Fibroblast of peridontal ligament (primary cell): Measurements from ENCODE around the gene CTU2.

Experiments
- DNase-seq: peaks from one replicate; pipeline ENCODE4 v3.0.0-alpha.2; 2010; ENCODE audit errors: extremely low read depth

The CTU2 gene

DNA sequence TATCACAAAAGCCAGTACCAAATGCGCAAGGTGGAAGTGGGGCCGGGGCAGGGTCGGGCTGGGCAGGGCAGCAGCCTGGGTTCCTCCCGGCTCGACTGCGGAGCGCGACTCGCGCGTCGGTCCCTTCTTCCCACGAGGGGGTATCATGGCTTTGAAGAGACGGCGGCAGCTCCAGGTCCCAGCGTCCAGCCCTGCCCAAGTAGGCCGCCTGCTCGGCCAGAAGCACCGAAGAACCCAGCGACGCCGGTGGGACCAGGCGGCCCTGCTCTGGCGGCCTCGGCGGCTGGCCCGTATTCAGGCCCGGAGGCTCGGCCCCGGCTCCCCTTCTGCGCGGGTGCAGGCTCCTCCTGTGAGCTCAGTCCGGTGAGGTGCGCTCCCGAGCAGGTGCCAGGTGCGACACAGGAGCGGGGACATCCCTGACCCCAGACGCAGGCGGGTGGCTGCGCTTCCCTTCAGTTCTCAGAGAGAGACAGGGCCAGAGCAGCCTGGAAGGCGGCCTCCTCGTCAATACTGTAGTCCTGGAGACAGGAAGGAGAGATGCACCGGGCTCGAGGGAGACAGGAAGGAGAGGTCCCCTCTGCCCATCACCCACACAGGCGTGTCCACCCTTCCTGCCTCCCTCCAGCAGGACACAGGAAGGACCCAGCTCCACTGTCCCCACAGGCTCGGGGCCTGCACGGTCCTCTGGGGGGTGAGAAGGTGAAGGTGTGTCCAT, 9.0 kb upstream of the CTU2 start:
- no peak for DNase-seq

DNA sequence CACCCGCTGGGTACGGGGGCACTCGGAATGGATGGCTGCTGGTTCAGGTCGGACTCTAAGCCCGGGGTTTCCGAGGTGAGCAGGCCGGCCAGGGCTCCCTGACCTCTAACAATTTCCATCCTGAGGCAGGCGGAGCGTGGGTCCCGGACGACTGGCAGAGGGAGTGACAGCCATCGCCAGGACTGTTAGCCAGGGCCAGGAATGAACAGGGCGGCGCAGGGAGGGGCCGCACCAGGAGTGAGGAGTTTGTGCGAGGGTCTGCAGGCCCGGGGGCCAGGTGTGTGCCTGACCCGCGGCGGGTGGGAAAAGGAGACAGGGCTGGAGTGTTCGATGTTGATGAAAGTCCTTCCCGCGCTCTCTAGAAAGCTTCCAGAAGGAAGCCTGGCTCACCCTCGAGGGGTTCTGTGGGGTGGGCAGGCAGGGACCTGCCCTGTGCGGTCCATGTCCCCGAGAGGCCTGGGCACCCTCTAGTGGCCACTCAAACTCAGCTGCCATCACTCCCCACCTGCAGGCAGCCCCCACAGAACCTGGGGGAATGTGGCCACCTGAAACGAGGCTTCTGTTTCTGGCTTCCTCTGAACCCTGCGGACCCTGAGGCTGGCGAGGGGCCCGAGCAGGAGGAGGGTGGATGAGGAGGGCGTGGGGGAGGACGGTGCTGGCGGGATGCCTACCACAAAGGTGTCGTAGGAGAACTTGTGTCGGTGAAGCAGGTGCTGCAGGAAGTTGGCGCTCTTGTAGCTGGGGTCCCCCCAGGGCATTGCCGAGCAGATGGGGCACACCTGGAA, 8.3 kb upstream of the CTU2 start:
- DNase-seq: no peak

DNA sequence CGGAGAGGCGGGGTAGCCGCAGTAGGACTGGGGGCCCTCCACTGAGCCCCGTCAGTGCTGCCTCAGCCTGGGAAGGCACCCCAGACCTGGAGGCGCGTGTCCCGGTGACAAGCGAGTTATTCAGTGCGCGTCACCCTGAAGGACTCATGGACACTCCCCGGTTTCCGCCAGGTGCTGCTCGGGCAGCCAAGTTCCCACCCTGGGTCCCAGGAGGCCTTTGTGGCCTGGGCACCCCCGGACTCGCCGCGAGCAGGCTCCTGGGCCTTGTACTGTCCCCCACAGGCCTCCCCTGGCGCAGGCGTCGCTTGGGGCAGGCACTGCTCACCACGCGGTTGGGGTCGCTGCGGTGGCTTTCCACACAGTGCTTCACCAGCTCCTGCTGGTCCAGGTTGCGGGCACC, 7.7 kb upstream of the CTU2 start:
- no peak for DNase-seq

DNA sequence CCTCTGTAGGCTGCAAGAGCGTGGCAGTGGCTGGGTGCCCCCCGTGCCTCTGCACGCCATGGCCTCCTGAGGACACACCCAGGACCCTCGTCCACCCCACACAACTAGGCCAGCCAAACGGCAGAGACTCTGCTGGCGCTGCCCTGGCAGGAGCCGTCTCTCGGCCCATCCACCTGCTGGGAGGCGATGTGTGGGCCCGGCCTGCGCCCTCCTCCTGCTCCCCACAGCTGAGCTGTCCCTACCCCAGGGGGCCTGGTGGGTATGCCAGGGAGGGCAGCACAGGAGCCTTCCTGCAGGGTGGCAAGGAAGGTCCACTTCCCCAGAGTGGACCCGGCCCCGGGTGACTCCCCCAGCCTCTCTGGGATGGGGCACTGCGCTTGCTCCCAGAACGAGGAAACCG, 7.1 kb upstream of the CTU2 start:
- DNase-seq: no peak

DNA sequence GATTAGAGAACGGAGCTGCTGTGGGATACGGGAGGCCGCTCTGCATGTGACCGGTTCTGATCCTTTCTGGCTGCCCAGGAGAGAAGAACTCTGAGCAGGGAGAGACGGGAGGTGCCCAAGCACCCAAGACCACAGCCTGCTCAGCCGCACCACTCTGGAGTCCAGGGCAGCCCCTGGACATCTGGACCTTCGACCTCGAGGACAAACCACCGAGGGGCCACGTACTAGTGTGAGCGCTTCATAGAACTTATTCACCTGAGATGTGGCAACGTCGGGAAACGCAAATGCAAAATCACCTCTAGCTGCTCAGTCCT, 6.0 kb upstream of the CTU2 start:
- DNase-seq: no peak

DNA sequence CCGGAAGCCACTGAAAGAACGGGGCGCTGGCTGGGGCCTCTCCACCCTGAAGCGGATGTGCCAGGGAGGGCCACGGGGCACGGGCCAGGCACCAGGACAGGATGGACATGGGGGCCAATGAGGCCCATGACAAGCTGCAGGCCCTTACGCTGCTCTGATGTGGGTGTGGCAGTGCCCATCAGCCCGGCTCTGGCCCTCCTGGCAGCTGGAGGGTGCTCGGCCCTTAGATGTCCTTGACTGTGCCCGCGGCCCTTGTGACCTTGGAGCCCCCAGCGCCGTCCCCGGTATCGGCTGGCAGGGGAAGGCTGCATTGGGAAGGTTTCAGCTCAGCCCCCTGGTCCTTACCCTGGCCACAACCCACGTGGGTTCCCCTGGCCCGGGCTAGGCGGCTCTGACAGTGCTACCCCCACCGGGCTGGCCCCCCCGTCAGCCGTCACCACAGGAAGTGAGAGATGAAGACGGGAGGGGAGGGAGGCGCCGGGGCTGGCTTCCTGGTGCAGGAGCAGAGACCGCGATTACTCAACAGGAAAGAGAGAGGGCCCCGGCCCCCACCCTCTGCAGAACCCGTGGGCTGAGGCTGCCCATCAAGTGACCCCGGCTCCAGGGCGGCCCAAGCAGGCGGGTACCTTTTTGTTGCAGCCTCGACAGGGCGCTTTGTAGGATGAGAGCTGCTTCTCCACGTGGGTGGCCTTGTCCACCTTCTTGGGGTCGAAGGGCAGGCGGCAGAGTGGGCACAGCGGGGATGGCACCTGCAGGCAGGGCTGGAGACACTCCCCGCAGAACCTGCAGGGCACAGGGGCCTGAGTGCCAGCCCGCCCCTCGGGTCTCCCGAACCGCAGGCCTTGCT, 5.4 kb upstream of the CTU2 start:
- DNase-seq: peak; percentile 43

DNA sequence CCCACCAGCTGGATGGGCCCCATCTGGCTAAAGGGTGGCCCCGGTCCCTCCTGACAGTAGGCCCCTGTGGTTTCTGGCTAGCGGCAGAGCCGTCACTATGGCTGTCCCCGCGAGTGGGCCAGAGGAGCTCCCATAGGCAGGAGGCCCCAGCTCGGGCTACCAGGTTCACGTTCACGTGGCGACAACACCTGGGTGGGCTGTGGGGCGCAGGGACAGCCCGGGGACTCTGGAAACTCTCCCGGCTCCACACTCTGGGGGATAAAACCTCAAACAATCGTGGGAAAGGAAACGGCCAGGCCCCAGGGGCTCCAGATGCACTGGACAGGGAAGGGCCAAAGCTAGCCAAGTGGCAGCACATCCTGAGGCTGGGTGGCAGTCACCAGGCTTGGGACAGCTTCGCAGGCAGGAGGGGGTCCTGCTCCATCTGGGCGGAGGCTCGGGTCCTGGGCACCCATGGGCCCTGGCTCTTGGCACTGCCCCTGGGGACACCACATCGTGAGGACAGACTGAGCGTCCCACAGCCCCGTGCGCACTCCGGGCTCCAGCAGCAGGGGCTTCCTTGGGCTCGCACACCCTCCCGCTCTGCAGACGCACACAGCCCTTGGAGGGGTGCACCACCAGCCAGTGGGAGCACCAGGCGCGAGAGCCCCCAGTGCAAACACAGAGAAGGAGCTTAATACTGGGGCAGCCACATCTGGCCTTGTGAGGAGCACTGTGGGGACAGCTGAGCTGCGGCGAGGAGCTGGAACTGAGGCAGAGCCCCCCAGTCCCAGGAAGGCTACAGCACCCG, 4.5 kb upstream of the CTU2 start:
- DNase-seq: no peak

DNA sequence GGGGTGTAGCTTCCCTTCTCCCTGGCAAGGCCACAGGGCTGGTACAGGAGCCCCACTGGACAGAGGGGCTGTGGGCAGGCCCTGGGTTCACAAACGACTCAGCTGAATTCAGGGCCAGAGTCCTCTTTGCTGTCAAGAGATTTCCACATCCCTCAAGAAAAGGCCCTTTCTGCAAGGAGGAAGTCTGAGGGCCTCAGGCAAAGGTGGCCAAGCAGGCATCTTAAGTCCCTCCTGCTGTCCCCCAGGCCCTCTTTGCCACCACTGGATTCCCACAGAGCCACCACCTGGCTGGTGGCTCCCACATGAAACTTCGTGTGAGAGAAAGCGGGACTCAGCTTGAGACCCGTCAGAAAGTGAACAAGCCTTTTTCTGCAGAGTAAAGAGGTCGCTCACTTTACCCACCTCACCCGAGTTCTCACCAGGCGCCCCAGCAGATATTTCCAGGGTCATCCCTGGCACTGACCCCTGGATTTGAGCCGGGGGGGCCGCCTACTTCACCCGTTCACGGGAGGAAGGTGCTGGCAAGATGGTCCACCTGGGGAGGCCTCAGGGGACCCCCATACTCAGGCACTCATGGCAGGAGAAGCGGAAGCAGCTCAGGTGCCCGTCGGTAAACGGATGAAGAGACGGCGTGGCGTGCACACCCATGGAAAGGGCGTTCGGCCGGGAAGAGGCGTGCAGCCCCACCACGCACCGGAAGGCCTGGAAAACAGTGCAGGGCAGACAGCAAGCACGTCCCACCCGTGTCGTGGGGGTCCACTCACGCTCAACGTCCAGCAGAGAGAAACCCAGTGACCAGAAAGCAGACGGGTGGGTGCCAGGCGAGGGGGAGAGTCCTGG, 3.7 kb upstream of the CTU2 start:
- no peak for DNase-seq

DNA sequence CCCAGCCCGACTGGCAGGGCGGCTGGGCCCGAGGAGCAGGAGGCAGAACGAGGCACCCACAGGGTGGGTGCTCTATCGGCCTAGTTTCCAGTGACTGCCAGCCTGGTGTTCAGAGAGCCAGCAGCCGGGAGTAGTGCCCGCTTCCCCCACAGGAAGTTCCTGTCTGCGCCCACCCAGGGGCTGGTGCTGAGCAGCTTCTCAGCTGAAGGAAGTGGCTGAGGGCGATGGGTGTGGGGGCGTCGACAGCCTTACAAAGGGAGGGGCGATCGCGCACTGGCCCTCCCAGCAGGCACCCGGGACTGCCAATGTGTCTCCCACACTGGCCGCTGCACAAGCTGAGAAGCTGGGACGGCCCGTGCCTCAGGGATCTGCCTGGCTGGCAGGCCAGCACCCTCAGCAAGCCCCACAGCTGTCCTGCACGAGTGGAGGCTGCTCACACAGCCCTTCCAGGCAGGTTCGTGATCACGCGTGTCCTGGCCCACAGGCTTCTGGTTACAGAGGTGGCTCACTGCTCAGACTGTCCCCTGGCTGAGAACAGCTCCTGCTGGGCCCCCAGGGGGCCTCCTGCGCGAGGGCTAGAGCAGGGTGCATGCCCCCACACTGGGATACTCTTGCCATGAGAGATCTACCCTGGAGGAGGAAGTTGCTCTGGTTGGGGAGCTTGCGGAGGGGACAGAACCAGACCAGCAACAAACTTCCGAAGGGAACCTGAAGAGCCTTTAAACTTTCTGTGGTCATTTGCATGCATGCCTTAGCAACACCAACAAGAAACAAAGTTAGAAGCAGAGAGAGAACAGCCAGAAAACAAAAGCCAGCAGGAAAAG, 2.6 kb upstream of the CTU2 start:
- no peak for DNase-seq

DNA sequence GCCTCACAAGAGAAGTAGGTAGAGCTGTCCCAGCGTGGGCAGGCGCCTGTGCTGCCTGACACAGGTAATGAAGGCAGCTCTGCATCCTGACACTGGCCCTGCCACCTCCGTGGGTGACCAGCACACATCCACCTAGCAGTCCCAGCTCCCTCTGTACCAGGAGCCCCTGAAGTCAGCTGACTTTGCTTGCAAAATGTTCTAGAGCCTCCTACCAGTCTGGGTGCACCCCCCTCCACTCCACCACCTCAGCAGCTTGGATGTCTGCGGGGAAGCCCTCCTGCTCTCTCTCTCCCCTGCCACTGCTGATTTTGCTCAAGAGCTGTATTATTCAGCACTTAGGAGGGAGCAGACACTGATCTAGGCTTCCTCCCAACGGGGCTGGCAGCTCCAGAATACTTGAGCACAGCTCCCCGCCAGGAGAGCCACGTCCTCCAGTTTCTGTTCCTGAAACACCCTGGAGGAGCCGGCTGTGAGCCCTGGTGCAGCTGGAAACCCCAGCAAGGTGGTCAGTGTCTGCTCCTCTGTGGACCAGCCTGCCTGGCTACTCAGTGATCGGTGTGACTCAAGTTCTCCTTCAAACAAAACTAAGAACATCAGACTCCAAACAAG, 1.1 kb upstream of the CTU2 start:
- peak; percentile 35 for DNase-seq

DNA sequence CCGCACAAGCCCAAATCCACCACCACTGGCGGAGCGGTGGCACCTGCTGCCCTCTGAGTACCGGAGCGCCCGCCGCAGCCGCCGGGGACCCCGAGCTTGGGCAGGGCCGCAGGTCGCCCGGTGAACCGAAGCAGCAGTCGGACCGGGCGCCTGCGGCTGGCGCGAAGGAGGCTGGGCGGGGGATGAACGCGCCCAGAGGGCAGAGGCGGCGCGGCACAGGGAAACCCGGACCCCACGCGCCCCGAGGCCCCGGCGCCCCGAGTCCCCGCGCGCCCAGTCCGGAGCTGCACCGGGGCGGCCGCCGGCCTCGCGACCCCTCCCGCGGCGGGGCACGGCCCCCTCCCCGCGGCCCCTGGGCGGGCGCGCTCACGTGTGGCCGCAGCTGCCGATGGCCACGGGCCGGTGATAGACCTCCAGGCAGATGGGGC, 488 bp upstream of the CTU2 start:
- no peak for DNase-seq

DNA sequence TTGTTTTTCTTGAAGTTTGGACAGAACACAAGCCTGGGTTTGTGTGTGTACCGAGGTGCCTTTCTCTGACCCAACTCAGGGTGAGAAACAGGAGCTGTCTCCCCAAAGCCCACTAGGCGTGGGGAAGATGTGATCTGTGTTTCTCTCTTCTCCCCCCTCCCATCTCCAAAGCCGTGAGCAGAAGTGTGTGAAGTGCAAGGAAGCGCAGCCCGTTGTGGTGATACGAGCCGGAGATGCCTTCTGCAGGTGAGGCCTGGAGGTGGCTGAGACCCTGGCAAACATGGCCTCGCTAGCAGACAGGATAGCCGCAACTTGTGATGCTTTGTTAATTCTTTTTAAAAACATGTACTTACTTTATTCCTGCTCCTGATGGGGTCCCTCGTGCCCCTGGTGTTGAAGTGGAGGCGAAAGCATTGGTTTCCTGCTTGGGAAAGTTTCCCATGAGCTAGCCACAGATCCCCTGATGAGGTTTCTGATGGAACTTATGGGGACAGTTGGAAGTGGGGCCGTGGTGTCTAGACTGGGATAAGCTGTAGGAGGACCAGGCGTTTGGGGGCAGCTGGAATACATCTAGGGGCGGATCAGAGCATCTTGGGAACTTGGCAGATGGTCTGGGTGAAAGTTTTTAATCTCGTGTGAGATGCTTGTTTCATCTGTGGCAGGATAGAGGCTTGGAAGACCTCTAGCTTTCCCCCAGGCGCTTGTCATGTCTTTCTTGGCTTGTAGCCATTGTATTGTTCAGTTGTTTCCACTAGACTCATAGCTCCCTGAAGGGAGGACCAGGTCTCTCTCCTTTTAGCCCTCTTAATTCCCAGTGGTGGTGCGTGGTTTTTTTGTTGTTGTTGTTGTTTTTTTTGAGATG, 893 bp downstream of the CTU2 start:
- no peak for DNase-seq

DNA sequence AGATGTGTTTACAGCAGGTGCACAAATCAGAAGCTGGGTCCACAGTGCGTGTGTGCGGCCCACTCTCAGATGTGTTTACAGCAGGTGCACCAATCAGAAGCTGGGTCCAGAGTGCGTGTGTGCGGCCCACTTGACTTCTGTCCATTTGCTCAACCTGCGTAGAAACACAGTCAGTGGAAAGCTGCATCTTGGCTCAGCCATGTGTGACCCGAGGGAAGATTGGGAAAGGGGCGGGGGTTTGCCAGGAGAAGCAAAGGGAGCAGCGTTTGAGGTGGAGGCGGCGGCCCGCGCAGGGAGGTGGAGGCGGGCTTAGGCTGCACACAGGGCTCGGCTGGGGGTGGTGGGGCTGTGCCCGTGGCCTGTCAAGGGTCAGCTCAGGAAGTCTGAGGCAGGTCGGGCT, 4.3 kb downstream of the CTU2 start:
- DNase-seq: no peak

DNA sequence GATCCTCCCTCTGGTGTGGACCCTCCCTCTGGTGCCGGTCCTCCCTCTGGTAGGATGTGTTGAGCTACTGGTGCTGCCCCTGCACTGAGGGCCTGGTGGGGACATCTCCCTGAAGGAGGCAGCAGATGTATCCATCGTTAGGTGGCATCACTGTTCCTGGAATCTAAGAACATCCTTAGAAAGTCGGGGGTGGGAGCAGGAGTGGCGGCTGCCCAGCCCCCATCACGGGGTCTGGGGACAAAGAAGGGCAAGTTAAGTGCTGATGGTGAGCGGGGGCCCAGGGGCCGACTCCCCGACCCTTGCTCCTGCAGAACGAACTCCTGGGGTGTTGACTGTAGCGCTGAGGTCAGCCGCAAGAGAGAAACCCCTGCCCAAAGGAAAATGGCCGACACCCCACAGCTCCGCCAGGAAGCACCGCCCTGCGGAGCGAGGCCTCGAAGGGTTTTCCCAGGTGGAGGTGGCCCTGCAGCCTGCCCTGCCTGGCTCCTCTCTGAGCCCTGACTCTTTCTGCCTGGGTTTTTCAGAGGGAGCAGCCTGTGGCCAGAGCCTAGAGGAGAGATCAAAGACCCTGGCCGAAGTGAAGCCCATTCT, 5.5 kb downstream of the CTU2 start:
- DNase-seq: no peak

DNA sequence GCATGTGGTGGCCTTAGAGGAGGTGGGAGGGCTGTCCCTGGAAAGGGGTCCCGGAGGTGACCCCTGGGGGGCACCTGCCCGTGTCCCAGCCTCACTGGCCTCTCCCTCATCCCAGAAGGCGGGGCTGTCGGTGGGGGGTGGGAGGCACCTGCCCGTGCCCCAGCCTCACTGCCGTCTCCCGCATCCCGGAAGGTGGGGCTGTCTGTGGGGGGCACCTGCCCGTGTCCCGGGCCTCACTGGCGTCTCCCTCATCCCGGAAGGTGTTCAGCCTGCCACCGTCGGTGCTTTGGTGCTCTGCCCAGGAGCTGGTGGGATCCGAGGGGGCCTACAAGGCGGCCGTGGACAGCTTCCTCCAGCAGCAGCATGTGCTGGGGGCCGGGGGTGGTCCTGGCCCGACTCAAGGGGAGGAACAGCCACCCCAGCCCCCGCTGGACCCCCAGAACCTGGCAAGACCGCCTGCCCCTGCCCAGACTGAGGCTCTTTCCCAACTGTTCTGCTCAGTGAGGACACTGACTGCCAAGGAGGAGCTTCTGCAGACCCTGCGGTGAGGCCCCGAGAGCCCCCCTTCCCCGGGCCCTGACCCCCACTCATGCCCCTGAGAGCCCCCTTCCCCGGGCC, 6.2 kb downstream of the CTU2 start:
- DNase-seq: no peak

DNA sequence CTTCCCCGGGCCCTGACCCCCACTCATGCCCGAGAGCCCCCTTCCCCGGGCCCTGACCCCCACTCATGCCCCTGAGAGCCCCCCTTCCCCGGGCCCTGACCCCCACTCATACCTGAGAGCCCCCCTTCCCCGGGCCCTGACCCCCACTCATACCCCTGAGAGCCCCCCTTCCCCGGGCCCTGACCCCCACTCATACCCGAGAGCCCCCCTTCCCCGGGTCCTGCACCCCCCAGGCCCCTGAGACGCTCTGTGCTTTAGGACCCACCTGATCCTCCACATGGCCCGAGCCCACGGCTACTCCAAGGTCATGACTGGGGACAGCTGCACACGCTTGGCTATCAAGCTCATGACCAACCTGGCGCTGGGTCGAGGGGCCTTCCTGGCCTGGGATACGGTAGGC, 6.8 kb downstream of the CTU2 start:
- DNase-seq: no peak

DNA sequence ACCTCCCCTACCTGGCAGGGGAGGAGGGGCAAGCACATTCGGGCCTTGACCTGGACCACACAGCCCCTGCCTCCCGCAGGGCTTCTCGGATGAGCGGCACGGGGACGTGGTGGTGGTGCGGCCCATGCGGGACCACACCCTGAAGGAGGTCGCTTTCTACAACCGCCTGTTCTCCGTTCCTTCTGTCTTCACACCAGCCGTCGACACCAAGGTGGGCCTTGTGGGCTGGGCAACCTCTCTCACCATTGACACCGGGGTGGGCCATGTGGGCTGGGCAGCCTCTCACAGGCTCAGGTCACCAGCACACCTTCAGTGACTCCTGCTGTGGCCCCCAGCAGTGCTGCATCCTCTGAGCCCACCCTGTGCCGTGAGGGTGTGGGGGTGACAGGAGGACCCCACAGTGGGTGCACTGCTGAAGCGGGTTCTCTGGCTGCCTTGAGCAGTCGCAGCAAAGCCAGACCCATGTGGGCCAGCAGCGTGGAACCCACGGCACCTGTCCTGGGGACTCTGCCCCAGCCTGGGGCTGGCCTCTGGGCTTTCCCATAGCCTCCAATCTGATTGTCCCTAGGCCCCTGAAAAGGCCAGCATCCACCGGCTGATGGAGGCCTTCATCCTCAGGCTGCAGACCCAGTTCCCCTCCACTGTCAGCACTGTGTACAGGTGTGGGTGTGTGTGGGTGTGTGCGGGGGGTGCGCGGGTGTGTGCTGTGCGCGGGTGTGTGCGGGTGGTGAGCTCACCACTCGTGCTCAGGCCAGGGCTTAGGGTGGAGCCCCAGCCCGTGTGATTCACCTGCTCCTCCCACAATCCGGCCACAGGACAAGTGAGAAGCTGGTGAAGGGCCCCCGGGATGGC, 7.5 kb downstream of the CTU2 start:
- no peak for DNase-seq
